NK-92 (cell line): ENCODE results near the gene ATP10A.

Source experiments
- DNase-seq: peaks from one replicate; lab custom pipeline; 2025; ENCODE audit not compliant: unreplicated experiment; lab: John Stamatoyannopoulos, UW

Gene ATP10A

GRCh38 chr15:25727116-25727515 lies 136.0 kb downstream of the ATP10A start:
- DNase-seq = no peak

GRCh38 chr15:25725758-25726157 lies 137.4 kb downstream of the ATP10A start:
- no peak for DNase-seq

GRCh38 chr15:25724899-25725298 lies 138.2 kb downstream of the ATP10A start:
- DNase-seq = no peak

GRCh38 chr15:25721605-25721955 lies 141.5 kb downstream of the ATP10A start:
- no peak for DNase-seq

GRCh38 chr15:25719101-25719985 lies 143.8 kb downstream of the ATP10A start:
- no peak for DNase-seq

GRCh38 chr15:25718597-25718996 lies 144.5 kb downstream of the ATP10A start:
- DNase-seq = no peak

GRCh38 chr15:25718169-25718536 lies 145.0 kb downstream of the ATP10A start:
- DNase-seq = no peak

- no peak for DNase-seq
Measured at GRCh38 chr15:25717457-25718168, 145.5 kb downstream of the ATP10A start.

- no peak for DNase-seq
Measured at GRCh38 chr15:25717127-25717456, 146.0 kb downstream of the ATP10A start.

- DNase-seq = no peak
Measured at GRCh38 chr15:25716414-25717126, 146.6 kb downstream of the ATP10A start.

GRCh38 chr15:25715536-25716413 lies 147.4 kb downstream of the ATP10A start:
- no peak for DNase-seq

GRCh38 chr15:25714538-25714840 lies 148.6 kb downstream of the ATP10A start:
- DNase-seq = no peak

- DNase-seq = no peak
Measured at GRCh38 chr15:25713736-25714537, 149.2 kb downstream of the ATP10A start.

GRCh38 chr15:25712961-25713355 lies 150.2 kb downstream of the ATP10A start:
- no peak for DNase-seq

GRCh38 chr15:25712192-25712960 lies 150.8 kb downstream of the ATP10A start:
- DNase-seq = no peak

GRCh38 chr15:25711691-25712090 lies 151.4 kb downstream of the ATP10A start:
- no peak for DNase-seq

- DNase-seq = no peak
Measured at GRCh38 chr15:25711164-25711563, 152.0 kb downstream of the ATP10A start.

- DNase-seq = no peak
Measured at GRCh38 chr15:25710184-25710583, 152.9 kb downstream of the ATP10A start.

- DNase-seq = no peak
Measured at GRCh38 chr15:25709437-25710159, 153.5 kb downstream of the ATP10A start.
